Stimulated activated CD4-positive, alpha-beta T cell treated with anti-CD3 and anti-CD28 coated beads, Interleukin-12 subunit alpha, Interleukin-12 subunit beta, amount 100 ng/mL, for 24 hours (primary cell): ENCODE measurements around the gene SMARCD1.

Experiments used
- DNase-seq, 2 experiments: peaks; one replicate each; pipeline ENCODE4 v3.0.0-alpha.2; 2020; ENCODE audit warnings: low read depth in 2 of 2

Gene SMARCD1

DNA sequence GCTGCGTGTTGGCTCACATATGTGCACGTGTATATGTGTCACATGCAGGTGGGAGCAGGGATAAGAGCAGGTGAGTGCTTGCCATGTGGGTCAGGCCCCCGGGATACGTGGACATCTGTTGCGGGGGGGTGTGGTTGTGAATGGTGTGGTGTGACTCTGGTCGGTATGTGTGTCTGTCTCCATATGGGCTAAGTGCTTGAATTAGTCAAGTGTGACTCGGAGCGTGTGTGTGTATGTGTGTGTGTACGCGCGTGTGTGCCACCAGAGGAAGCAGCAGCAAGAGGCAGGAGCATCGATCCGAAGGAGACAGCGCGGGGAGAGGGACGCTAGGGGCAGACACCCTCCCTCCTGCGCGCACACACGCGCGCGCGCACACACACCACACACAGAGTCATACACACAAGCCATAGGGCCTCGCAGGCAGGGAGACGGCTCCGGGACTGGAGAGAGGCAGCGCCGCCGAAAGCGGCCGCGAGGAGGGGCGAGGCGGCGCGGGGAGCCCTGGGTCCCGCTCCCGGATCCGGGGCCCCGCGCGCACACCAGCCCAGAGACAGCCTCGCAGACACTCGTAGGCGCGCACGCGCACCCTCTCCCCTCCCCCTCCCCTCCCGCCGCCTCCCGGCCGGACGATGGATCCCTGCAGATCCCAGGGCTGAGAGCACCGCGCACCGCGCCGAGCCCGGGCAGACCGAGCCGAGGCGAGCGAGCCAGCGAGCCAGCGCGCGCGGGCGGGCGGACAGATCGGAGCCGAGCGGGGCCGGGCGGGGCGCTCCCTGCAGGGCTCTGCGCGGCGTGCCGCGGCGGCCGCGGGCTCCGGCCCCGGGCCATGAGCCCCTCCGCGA lies 27.9 kb upstream of the SMARCD1 start, which contains the start of gene ASIC1:
Gene ASIC1, plus strand, starts transcription at position 597 of the 842 bp plus-strand sequence. CDS start 1,171 bp downstream, outside the sequence.
- peak; percentile 31 to 56 for DNase-seq

DNA sequence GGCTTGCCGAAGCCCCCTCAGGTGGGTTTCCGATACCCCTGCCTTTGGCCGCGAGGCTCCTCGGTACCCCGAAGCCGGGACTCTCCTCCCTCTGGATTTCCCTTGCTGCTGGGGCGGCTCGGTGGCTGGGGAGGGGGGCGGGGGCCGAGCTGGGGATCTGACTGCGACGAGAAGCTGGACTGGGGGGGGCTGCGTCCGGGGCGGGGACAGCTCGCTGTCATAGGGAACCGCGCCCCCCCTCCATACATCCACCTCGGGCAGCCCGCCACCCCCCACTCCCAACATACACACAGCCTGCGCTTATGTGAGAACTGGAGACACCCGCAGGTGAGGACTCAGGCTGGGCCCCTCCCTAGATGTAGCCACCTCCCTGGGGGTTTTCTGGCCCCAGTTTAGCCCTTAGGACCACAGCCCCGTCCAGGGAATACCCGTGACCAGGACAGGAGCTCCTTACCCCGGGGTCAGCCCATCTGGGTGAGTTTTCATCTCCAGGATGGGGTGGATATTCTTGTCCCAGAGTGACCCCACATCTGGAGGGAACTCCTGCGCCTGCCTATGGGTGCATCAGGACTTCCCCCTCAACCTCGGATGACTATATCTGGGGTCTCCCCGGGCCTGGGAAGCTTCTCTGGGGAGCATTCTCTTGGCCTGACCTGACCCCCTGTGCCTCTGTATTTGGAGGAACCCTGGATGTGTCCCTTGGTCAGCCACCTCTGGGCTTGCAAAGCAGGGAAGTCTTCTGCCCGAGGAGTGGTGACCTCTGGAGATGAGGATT lies 27.1 kb upstream of the SMARCD1 start:
- no peak for DNase-seq

DNA sequence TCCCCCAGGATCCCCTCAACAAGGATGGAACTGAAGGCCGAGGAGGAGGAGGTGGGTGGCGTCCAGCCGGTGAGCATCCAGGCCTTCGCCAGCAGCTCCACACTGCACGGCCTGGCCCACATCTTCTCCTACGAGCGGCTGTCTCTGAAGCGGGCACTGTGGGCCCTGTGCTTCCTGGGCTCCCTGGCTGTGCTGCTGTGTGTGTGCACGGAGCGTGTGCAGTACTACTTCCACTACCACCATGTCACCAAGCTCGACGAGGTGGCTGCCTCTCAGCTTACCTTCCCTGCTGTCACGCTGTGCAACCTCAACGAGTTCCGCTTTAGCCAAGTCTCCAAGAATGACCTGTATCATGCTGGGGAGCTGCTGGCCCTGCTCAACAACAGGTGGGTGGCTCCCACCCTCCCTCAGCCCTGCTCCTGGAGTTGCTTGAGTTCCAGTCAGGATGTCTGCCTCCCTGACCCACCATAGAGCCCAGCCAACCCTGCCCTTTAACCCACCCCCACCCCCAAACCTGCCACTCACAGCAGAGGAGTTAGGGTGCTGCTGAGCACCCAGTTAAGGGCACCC lies 26.3 kb upstream of the SMARCD1 start:
- no peak for DNase-seq

DNA sequence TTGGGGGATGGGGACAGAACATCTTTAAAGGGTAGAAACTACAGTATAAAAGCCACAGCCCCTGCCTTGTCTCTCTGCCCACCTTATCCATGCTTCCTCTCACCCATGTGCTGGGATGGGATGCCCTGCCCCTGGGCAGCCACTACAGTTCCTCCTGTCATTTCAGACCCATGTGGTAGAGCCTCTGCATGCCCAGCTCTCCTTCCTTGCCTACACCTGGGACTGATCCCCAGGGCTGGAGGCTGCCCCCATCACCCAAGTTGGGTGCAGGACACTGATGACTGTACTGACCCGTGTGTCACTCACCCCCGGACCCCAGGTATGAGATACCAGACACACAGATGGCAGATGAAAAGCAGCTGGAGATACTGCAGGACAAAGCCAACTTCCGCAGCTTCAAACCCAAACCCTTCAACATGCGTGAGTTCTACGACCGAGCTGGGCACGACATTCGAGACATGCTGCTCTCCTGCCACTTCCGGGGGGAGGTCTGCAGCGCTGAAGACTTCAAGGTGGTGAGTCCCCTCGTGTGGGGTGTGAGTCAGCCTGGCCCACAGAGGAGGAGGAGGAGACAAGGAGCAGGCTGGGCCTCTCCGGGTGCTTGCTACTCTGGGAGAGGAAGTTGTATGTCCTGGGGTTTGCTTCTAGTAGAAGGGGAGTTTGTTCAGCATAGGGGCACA lies 25.6 kb upstream of the SMARCD1 start:
- DNase-seq, result peak in 1 of 2 experiments; percentile 46

DNA sequence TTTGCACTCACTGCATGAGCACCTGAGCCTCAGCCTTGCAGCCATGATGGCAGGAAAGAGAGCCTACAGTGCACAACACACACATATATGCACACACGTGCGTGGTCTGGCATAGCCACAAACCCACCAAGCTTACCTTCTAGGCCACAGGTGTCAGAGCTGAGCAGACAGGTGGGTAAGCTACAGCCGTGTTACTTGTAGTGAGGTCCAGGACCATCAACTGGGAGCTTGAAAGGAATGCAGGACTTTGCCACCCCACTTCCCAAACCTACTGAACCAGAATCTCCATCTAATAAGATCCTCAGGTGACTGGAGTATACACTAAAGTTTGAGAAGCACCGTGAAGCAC lies 25.0 kb upstream of the SMARCD1 start:
- no peak for DNase-seq

DNA sequence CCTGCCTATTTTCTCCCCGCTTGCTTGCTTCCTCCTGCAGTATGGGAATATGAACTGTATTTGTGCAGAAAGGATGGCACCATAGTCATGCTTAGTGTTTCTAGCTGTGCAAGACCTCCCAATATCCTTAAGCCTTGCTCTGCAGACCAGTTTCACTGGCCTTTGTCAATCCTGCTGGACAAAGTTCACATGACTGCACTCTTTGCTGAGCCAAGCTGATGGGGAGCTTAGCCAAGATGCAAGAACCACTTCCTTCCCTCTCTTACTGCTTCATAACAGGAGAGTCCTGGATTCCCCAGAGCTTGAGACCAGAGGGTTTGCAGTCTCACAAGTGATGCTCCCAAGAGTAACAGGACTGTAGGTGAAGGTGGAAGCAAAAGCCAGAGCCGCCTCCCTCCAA lies 24.0 kb upstream of the SMARCD1 start:
- DNase-seq, result no peak

DNA sequence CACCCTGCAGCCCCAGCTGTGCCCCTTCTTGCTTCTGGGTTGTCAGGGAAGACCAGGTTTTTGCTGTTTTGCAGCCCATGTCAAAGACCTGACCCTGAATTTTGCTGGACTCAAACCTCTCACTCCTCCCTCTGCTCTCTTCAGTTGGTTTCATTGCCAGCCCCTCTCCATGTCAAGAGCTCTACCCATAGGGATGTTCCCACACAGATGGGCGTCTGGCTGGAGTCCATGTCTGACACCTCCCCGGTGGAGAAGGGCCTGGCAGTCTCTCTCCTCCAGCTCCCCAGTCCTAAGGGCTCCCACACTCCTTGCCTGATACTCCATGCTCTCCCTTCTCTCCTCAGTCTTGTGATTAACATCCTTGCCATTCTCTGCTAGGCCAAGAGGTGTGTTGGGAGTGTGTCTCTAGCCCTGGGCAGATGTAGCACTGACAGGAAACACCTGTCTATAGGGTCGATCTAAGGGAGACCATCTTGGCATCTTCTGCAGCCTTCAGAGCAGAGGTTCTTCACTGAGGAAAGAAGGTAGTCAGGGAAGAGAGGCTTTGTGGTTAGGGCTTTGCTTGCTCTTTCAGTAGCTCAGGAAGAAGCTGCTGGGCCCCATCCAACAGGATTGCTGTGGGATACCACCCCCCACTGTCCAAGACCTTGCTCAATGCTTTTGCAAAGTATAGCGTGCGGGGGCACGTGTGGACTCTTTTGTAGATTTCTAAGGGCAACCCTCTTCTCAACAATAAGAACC lies 23.0 kb upstream of the SMARCD1 start:
- no peak for DNase-seq

DNA sequence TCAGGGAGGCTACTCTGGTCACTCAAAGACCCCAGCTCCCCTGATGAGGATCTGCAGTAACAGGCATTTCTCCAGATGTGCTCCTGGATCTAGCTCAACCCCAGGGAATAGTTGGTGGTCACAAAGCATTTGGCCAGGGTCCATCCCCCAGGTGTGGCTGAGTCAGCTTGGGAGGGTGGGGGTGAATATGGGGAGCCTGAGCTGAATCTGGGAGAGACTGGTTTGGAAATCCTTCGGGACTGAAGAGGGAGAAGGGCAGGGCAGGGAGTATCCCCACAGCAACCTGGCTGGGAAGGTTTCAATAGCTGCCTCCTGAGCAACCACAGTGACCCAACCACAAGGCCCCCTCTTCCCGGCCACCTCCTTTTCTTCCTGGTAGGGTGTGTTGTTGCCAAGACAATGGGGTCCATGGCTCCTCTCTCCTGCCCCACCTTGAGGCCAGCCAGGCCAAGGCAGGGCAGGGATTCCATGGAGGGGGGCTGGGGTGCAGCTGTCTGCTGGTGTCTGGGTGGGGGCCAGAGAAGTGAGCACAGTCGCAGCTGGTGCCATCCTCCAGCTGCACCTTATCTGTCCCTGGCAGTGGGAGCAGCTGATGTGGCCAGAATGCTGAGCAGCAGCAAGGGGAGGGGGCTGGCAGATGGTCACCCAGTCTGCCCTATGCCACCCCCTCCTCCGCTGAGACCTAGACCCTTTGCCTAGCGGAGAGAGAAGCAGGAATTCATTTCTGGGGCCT lies 22.2 kb upstream of the SMARCD1 start:
- no peak for DNase-seq

DNA sequence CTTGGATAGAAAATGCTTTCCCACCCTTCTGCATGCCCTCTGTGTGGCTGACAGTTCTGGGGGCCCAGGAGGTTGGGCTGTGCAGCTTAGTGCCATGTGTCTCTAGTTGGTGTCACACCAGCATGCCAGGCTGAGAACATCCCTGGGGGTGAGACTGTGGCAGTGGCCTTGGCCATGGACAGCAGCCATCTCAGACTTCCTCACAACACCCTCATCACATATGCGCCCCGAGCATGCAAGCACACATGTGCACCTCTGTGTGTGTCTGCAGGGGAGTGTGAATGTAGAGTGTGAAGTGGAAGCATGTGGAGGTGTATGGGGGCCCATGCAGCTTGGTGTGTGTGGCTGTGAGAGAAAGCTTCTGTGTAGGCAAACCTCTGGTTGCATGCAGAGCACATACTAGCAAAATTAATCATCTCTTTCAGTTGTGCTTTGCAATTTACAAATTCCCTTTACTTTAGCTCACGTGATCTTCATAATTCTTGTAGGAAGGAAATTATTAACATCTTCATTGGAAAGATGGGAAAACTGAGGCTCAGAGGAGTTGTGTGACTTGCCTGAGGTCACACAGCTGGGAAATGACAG lies 19.3 kb upstream of the SMARCD1 start:
- no peak for DNase-seq

DNA sequence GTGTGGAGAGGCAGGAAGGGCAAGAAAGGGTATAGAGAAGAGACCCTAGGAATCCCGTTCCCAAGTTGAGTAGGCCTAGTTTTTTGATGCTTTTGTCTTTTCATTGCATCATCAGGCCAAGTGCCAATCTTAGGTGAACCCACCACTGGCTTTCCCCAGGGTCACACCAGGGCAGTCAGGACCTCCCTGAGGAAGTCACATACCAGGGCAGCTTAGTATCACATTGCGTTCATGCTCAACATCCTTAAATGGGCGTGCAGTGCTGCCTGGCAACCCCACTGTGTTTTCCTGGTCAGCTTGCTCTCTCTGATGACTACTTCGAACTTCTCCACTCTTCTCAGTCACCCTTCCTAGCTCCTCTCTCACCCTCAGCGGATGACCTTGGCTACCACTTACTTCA lies 18.7 kb upstream of the SMARCD1 start:
- DNase-seq, result no peak

DNA sequence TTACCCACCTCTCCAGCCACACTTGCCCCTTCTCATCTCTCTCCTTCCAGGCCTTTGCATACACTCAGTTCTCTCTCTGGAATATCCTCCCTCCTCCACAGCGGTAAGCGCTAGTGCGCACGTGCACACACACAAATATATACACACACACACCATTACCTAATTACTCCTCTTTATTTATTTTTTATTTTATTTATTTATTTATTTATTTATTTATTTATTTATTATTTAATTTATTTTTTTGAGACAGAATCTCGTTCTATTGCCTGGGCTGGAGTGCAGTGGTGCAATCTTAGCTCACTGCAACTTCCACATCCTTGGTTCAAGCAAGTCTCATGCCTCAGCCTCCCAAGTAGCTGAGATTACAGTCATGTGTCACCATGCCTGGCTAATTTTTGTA lies 16.1 kb upstream of the SMARCD1 start:
- no peak for DNase-seq

DNA sequence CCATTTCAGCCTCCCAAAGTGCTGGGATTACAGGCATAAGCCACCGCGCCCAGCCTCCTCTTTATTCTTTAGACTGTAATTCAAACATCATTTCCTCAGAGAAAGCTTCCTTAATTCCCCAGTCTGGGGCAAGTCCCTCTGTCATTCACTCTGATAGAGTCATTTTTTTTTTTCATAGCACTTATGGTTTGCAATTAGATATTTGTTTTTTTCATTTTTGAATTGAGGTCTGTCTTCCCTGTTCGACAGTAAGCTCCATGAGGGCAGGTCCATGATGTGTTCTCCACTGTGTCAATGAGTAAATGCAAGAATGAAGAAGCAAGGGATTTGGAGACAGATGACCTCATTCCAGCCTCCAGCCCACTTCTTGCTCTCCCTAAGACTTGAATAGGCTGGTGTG lies 15.6 kb upstream of the SMARCD1 start:
- no peak for DNase-seq

DNA sequence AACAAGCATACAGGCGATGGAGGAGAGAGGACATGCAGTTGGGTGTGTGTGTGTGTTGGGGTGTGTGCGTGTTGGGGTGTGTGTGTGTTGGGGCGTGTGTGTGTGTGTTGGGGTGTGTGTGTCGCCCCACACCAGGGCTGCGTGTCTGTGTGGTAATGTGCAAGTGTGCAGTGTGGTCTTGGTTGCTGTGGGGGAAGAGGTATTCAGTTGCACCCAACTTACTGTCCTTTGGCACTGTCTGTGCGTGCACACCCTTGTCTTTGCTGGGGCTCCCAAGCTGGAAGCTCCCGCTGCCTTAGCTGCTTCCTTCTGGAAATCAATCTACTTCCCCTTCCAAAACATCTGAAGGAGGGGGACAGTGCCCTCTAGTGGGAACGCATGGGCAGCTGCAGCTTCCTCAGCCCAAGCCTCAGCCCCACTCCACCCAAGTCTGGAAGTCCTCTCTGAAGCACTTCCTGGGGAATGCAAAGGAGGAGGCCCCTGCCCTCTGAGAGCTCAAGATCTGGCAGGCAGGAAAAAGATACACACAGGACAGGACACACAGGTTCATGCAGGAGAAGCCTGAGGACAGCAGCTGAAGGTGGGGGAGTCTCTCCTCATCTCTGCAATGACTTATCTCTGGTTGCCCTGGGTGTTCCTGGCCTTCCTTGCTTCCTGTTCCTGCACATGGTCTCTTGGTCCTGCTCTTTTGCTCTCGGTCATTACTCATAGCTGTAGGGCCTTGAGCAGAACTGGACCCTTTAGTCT lies 14.7 kb upstream of the SMARCD1 start:
- DNase-seq, result peak; percentile 40 to 65

DNA sequence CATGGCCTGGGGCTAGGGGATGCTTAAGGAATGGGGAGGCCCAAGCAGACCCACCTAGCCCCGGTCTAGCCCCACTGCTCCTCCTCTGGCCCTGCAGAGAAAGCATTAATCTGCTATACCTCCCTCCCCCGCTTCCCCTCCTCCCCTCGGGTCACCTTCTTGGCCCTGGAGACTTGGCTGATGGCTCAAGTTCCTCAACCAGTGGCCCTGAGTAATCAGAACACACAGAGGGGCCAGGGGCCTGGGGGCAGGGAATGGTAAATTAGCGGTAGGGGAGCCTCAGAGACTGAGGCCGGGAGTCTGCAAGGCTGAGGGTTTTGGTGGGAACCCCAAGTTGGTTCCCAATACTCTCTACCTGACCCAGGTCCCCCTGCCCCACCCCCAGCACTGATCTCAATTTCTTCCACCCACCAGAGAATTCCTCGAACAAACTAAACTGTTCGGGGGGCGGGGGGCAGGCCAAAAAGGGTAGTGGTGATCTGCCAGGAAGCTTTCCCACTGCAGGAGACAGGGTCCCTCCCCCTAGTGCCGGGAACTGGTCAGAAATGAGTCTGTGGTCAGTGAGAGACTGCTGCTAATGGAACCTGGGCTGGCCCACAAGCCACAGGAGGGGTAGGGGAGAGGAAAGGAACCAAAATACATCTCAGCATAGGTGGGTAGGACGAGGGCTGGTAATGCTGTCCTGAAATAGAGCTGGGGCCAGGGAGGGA lies 12.8 kb upstream of the SMARCD1 start:
- DNase-seq, result no peak

DNA sequence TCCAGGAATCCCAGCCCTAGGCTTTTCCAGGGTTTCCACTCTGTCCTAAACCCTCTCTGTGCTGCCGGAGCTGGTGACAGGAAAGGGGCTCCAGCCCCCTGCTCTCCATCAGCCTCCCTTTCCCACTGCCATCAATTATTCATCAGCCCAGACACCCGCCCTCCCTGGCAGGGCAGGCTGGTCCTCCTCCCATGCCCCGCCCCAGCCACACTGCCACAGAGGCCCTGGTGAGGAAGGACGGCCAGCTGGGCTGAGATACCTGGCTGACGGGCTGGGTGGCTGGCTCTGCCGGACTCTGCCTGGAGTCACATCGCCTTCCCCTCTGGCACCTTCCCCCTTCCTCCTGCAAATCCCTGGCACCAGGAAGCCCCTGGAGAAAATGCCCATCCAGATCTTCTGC lies 11.9 kb upstream of the SMARCD1 start:
- no peak for DNase-seq

DNA sequence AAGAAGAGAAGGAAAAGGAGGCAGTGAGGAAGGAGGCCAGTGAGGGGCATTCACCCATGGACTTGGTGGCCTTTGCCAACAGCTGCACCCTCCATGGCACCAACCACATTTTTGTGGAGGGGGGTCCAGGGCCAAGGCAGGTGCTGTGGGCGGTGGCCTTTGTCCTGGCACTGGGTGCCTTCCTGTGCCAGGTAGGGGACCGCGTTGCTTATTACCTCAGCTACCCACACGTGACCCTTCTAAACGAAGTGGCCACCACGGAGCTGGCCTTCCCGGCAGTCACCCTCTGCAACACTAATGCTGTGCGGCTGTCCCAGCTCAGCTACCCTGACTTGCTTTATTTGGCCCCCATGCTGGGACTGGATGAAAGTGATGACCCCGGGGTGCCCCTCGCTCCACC lies 11.4 kb upstream of the SMARCD1 start:
- no peak for DNase-seq

DNA sequence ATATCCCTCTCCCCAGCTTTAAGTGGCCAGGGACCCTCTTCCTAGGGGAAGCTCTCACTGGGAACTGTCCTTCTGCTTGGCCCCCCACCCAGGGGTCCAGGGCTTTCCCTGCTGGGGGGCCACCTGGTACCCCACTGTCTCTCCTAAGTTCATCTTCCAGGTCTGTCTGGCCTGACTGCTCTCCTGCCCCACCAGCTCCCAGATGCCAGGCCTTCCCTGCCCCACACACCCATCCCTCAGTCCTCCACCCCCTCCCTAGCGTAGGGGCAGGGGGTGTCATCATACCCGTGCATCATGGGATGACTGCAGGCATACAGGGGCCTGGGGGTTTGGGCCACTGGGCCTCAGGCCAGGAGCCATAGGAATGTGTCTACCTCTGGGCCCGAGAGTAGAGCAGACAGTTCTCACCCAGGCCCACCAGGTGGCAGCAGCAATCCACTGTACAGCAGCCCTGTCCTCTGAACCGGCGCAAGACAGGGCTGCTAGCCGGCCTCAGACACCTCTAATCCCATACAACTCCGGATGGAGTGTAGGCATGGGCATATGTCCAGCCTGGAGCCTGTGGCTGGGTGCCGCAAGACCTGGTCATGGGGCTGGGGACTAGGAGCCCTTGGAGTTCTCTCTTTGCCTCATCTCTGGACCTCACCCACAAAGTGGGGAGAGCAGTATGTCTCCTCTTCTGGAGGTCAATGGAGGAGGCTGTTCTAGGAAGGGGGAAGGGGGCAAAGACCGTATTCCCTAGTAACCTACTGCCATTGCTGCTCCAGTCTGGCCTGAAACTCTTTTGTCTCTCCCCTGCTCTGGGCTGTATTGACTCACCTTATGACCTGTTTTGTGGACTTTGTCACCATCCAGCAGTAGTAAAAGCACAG lies 10.0 kb upstream of the SMARCD1 start:
- peak; percentile 59 to 80 for DNase-seq

DNA sequence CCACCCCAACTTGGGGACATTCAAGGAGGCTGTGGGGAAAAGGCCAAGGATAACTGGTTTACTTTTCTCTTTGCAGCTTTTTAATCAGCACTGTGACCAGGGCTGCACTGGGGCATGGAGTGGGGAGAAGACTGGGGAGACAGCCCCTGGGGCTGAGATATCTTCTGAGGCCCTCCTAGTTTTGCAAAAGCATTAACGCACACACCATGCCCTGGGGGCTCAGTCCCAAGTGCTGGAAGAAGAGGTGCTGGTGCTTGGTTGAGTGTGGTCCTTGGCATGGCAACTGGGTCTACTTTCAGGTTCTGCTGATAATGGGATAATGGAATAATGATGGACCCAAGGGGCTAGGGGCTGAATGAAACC lies 9.4 kb upstream of the SMARCD1 start:
- DNase-seq, result no peak
